Activated CD8-positive, alpha-beta memory T cell treated with anti-CD3 and anti-CD28 coated beads, Interleukin-2, amount 10 ng/mL, durations not matched to agents 7 days and 5 days (primary cell): Measurements from ENCODE around the gene SLC9A9. TPM values are rescaled to one million over a fixed set of nuclear protein-coding genes. Genes with fewer than 3 reads are reported as not detected.

Experiments used
- ATAC-seq: fragments of 150-1000 bp; cut with Tn5 transposase; one replicate; pipeline ENCODE4 v1.10.0; 2021; ENCODE audit warnings: moderate library complexity
- CTCF ChIA-PET: fragments of 350-600 bp; sonication (Branson Sonifier 250); formaldehyde crosslinking; loops from one replicate; lab custom pipeline; 2021; ENCODE audit warnings: antibody characterized with exemption; lab: Charles Lee
- DNase-seq: peaks from one replicate; pipeline ENCODE4 v3.0.0-alpha.2; 2020
- H3K27ac Mint-ChIP-seq: one replicate; pipeline ENCODE4 v1.8.0; 2021; ENCODE audit warnings: mild to moderate bottlenecking, mixed read lengths
- H3K27me3 Mint-ChIP-seq: one replicate; pipeline ENCODE4 v1.8.0; 2021; ENCODE audit warnings: mixed read lengths
- H3K36me3 Mint-ChIP-seq: one replicate; pipeline ENCODE4 v1.8.0; 2021; ENCODE audit warnings: mild to moderate bottlenecking, mixed read lengths
- H3K4me1 Mint-ChIP-seq: one replicate; pipeline ENCODE4 v1.8.0; 2021; ENCODE audit warnings: mixed read lengths
- H3K4me3 Mint-ChIP-seq: one replicate; pipeline ENCODE4 v1.8.0; 2021; ENCODE audit warnings: mild to moderate bottlenecking, moderate library complexity, mixed read lengths
- H3K9me3 Mint-ChIP-seq: one replicate; pipeline ENCODE4 v1.8.0; 2022; ENCODE audit warnings: low read depth, mixed read lengths
- total RNA-seq, 2 experiments: library from RNA; stranded (reverse); gene quantifications; one replicate each; pipeline ENCODE4 v1.2.3, GENCODE V29; 2021

Gene SLC9A9
- total RNA-seq, 2 experiments from 2014 or later, result 6.8 to 10.8 TPM

DNA sequence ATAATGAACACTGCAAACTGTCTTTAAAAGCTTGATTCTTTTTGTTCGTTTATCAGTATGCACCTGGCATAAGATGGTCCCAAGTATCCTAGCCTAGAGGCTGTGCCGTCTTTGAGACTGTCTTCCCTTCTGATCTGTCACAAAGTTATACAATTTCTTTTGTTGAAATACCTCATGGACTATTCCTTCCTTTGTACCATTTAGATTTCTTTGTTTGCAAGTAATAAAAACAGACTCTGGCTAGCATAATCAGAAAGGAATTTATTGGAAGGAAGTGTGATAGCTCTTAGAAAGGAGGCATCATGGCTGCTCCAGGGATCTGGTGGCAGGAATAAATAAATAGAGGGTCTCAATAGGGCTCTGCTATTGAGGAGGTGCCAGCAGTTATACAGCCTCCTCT is 280.4 kb downstream of the SLC9A9 start:
- H3K36me3 Mint-ChIP-seq, result no peaks in the 10 kb centered on the region
- no peaks in the 10 kb centered on the region for H3K9me3 Mint-ChIP-seq
- H3K4me3 Mint-ChIP-seq, result no peak overlapping the region
- no peaks in the 10 kb centered on the region for H3K4me1 Mint-ChIP-seq
- DNase-seq, result no peak
- no peaks in the 10 kb centered on the region for H3K27me3 Mint-ChIP-seq
- CTCF ChIA-PET, result no interaction called here
- no peak for ATAC-seq
- no peak overlapping the region for H3K27ac Mint-ChIP-seq

DNA sequence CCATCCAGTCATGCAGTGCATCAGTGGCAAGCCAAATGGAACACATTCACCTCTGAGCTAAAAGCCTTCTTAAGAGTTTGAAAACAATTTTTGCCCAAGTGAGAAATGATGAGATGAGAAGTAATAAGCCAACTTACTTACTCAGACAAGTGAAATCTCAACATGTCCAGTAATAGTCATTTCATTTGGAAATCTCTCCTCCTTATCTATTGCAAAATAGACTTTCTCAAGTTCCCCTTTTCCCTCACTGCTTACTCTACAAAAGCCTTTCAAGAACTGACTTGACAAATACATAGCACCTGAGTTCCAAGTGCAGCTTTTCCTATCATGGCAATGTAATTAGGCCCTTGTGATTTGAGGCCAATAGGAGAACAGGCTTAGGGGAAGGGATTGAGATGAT is 282.3 kb downstream of the SLC9A9 start:
- Mint-ChIP-seq H3K27me3 (no peaks in the 10 kb centered on the region), H3K36me3 (no peaks in the 10 kb centered on the region), H3K9me3 (no peaks in the 10 kb centered on the region), H3K4me3 (no peak overlapping the region), H3K27ac (no peak overlapping the region), H3K4me1 (no peaks in the 10 kb centered on the region)
- CTCF ChIA-PET, result no interaction called here
- DNase-seq, result no peak
- no peak for ATAC-seq

DNA sequence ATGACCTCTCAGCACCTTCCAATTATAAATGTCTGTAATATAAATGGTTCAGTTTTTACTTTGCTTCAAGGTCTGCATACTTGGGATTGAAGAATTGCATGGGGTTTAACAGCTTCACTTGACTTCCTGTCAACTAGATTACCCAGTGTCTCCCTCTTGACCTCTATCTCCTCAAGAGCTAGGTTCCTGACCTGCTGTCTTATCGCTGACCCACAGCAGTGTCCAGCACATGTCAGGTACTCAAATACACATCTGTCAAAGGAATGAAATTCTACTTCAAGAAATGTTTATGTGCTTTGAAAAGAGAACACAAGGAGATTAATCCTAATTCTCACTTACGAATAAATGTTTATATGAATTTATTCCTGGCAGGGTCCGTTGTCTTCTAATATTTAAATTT is 284.5 kb downstream of the SLC9A9 start:
- no peaks in the 10 kb centered on the region for H3K27me3 Mint-ChIP-seq
- H3K4me1 Mint-ChIP-seq, result no peaks in the 10 kb centered on the region
- H3K4me3 Mint-ChIP-seq, result no peak overlapping the region

DNA sequence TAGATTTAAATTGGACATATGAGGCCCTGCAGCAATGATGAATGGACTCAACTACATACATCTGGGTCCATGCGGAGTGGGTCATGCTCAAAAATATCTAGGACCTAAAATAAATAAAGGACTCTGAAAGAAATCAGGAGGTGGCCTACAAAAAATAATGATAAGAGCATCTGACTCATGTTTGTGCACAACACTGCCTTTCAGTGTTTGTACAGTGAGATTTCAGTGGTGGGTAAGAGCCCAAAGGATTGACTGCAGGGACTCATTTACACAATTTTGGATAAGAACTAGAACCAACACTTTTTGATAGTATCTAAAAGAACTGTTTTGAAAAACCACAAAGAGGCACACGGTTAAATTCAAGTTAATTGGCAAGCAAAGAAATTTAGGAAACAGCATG is 285.5 kb downstream of the SLC9A9 start:
- no peak for ATAC-seq
- Mint-ChIP-seq H3K27me3 (no peaks in the 10 kb centered on the region), H3K4me3 (no peak overlapping the region), H3K27ac (no peak overlapping the region), H3K9me3 (peaks cover 3% of the 10 kb centered on the region), H3K36me3 (no peaks in the 10 kb centered on the region), H3K4me1 (no peaks in the 10 kb centered on the region)
- DNase-seq, result no peak
- CTCF ChIA-PET, result no interaction called here

More for the DNA sequence above, 284.5 kb downstream of the SLC9A9 start:
- H3K27ac Mint-ChIP-seq, result no peak overlapping the region
- no peak for DNase-seq
- no peak for ATAC-seq
- no peaks in the 10 kb centered on the region for H3K36me3 Mint-ChIP-seq
- H3K9me3 Mint-ChIP-seq, result peaks cover 2% of the 10 kb centered on the region
- CTCF ChIA-PET, result no interaction called here

DNA sequence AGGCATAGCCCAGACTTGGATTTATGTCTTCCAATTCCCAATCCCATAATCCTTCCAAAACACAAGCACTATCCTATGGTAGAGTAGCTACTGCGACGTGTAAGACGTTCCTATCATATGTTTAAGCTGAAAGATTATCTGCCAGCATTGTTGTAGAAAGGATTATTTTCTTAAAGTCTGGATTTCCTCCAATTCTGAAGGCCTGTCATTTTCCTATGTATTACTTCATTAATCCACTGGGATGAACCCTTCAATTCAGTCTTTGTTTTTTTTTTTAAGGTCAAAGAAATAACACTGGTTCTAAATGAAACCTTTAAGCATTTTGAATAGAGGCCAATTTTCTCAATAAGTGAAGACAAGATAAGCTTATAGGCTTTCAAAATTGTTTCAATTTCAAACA is 289.0 kb downstream of the SLC9A9 start:
- H3K4me1 Mint-ChIP-seq, result no peaks in the 10 kb centered on the region
- ATAC-seq, result no peak
- DNase-seq, result no peak
- peaks cover 3% of the 10 kb centered on the region for H3K9me3 Mint-ChIP-seq
- no peak overlapping the region for H3K27ac Mint-ChIP-seq
- no peak overlapping the region for H3K4me3 Mint-ChIP-seq
- H3K27me3 Mint-ChIP-seq, result no peaks in the 10 kb centered on the region
- peaks cover 2% of the 10 kb centered on the region for H3K36me3 Mint-ChIP-seq
- CTCF ChIA-PET, result no interaction called here

DNA sequence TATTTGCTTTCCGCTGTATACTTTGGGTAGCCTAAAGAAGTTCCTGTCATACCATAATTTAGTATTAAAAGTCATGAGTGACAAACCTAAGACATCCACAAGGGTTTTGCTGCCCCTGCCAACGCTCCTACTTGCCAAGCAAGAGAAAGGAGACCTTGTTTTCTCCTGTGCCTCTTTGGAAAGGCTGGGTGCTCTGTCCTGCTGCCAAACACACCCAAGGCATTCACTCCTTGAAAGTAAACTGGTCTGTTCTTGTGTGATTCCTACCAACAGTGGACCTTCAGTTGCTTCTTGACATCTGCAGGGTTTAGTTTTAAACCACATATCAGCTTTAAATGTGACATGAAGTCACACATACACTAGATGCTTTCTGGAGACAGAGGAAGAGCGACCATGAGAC is 295.4 kb downstream of the SLC9A9 start:
- Mint-ChIP-seq H3K27me3 (no peaks in the 10 kb centered on the region), H3K36me3 (peaks cover 4% of the 10 kb centered on the region), H3K27ac (no peak overlapping the region), H3K9me3 (peaks cover 2% of the 10 kb centered on the region), H3K4me1 (no peaks in the 10 kb centered on the region), H3K4me3 (no peak overlapping the region)
- ATAC-seq (no peak), DNase-seq (no peak)
- CTCF ChIA-PET, result no interaction called here

DNA sequence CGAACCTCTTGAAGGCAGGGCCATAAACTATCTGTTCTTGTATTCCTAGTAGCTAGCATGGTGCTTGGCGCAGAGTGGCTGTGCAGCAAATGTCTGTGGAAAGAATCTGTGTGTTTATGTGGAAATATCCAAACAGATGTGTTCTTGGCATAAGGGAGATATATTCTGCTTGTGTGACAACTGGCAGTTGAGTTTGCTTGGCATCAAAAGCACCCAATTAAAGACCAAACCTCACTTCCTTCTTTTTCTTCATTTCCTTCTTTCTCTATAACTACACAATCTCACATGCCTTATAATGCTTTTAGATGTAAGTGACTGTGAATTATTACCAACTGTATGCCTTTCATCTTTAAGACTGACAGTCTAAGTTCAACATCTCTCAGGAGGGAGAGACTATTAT is 296.5 kb downstream of the SLC9A9 start:
- peaks cover 2% of the 10 kb centered on the region for H3K36me3 Mint-ChIP-seq
- DNase-seq (no peak), ATAC-seq (no peak)
- H3K9me3 Mint-ChIP-seq, result peaks cover 2% of the 10 kb centered on the region
- H3K4me3 Mint-ChIP-seq, result no peak overlapping the region
- no peaks in the 10 kb centered on the region for H3K4me1 Mint-ChIP-seq
- no peak overlapping the region for H3K27ac Mint-ChIP-seq
- CTCF ChIA-PET, result no interaction called here
- H3K27me3 Mint-ChIP-seq, result no peaks in the 10 kb centered on the region

DNA sequence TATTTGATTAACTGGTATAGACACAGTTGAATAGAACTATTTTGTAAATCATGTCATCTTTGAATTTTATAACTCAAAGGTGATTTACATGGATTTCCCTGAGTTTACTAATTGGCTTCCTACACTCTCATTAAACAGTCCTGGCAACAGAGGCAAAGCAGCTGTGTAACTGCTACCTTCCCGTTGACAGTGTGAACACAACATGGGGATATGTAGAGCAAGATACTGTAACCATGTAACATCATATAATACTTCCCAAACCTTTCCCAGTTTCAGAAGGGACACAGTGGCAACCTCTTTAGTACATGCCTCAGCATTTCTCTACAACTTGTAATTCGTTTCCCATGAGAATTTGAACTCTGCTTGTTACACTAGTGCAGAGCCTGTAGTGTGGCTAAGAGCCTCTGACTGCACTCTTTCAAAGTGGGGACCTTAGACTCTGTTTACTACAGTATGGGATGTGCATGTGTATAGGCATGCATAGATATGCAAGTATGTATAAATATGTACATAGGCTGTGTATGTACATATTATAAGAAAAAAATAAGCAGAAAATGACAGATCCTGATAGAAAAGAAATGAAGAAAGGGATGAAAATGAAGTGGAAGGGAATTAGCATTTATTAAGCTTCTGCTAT is 299.3 kb downstream of the SLC9A9 start:
- no peak overlapping the region for H3K4me3 Mint-ChIP-seq

DNA sequence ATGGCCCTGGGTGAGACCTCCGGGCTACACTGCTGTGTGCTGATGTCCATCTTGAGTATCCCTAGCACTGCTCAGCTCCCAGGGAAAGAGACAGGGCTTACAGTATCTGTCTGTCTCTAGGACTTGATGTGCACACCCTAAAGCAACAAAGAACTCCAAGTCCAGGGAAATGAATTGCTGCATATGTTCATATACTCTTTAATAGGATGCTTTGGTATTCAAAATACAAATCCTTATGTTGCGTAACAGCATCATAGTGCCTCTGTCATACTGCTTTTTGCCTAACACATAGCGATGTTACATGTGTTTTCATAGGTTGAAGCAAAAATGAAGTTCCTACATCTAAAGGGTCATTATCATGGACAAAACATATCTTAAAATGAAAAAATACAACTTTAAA is 299.9 kb downstream of the SLC9A9 start:
- no peak overlapping the region for H3K4me3 Mint-ChIP-seq
- no peak for DNase-seq
- H3K27ac Mint-ChIP-seq, result no peak overlapping the region
- peaks cover 2% of the 10 kb centered on the region for H3K9me3 Mint-ChIP-seq
- no peaks in the 10 kb centered on the region for H3K4me1 Mint-ChIP-seq
- CTCF ChIA-PET, result no interaction called here
- no peak for ATAC-seq
- peaks cover 2% of the 10 kb centered on the region for H3K36me3 Mint-ChIP-seq
- no peaks in the 10 kb centered on the region for H3K27me3 Mint-ChIP-seq

More for the DNA sequence above, 299.3 kb downstream of the SLC9A9 start:
- Mint-ChIP-seq H3K27me3 (no peaks in the 10 kb centered on the region), H3K36me3 (peaks cover 2% of the 10 kb centered on the region), H3K9me3 (peaks cover 2% of the 10 kb centered on the region), H3K27ac (no peak overlapping the region), H3K4me1 (no peaks in the 10 kb centered on the region)
- ATAC-seq, result no peak
- CTCF ChIA-PET, result no interaction called here
- DNase-seq, result no peak

DNA sequence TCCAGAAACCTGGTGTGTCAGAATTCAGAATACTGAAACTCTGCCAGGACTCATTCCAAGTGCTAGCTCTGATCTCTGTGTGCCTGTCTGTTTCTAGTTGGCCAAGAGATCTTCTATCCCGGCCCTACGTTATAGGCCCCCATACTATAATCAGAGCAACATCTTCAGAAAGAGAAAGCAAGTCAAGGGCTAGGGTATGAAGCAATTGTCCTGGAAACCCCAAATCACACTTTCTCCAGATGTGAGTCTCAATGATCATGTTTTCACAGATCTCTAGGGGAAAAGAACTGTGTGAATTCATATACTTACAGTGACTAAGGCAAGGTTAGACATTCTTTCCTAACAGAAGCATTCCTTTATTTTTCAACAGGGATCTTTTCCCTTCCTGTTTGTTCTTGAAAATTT is 309.7 kb downstream of the SLC9A9 start:
- Mint-ChIP-seq H3K27me3 (no peaks in the 10 kb centered on the region), H3K36me3 (no peaks in the 10 kb centered on the region), H3K27ac (no peak overlapping the region), H3K4me1 (peaks cover 11% of the 10 kb centered on the region), H3K4me3 (no peak overlapping the region), H3K9me3 (no peaks in the 10 kb centered on the region)
- ATAC-seq, result no peak
- CTCF ChIA-PET, result interaction anchor here (1.1 kb wide), 1 partner anchor 12 kb away, joined by 3 read pairs; no protein-coding TSS in a partner anchor
- no peak for DNase-seq

DNA sequence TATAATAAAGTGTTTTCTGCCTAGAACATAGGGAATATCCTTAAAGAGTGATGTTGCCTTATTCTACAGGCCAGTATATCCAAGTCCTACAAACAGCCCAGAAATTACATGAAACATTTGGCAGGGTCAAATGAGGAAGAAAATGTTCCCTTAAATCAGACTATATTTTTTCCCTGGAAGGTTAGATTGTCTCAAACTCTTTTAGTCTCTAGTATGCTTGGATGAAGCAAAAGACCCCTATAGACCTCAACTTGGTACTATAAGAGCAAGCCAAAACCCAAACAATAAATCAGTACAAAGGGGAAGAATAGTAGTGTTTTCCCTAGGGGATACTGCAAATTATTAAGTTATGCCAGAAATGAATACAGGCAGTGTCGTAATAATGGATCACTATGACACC is 310.2 kb downstream of the SLC9A9 start:
- peaks cover 11% of the 10 kb centered on the region for H3K4me1 Mint-ChIP-seq
- no peak overlapping the region for H3K27ac Mint-ChIP-seq
- CTCF ChIA-PET, result no interaction called here

DNA sequence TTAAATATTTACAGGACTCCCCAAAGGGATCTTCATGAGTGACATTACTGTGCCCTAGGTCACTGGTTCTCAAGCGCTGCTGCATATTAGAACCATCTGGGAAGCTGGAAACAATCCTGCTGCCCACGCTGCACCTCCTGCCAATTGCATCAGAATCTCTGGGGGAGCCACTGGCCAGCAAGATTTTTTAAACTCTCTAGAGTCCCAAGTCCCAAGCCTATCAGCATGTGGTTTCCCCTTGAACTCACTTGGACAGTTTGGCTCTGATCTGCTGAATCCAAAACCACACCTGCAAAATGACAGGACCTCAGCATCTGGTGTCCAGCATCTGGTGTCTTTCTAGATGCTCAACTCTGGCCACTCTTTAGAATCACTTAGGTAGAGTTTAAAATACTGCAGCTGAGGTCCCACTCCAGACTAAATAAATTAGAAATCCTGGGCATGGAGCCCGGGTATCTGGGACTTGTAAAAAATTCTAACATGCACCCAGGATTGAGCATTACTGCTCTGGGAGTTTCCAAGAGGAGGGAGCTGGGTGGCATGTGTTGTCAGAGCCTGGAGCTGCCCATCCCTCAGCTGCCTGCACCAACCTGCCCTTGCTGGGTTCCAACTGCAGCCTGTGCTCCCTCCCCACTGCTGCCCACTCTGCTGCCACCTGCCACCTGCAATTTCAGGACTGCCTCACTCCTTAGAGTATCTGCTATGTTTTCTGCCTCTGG is 311.3 kb downstream of the SLC9A9 start:
- DNase-seq (no peak), ATAC-seq (no peak)
- H3K4me3 Mint-ChIP-seq, result no peak overlapping the region
- no peaks in the 10 kb centered on the region for H3K27me3 Mint-ChIP-seq
- no peaks in the 10 kb centered on the region for H3K9me3 Mint-ChIP-seq
- H3K36me3 Mint-ChIP-seq, result no peaks in the 10 kb centered on the region
- peaks cover 11% of the 10 kb centered on the region for H3K4me1 Mint-ChIP-seq
- CTCF ChIA-PET, result no interaction called here
- H3K27ac Mint-ChIP-seq, result no peak overlapping the region

More for the DNA sequence above, 310.2 kb downstream of the SLC9A9 start:
- DNase-seq (no peak), ATAC-seq (no peak)
- Mint-ChIP-seq H3K9me3 (no peaks in the 10 kb centered on the region), H3K27me3 (no peaks in the 10 kb centered on the region), H3K4me3 (no peak overlapping the region), H3K36me3 (no peaks in the 10 kb centered on the region)

DNA sequence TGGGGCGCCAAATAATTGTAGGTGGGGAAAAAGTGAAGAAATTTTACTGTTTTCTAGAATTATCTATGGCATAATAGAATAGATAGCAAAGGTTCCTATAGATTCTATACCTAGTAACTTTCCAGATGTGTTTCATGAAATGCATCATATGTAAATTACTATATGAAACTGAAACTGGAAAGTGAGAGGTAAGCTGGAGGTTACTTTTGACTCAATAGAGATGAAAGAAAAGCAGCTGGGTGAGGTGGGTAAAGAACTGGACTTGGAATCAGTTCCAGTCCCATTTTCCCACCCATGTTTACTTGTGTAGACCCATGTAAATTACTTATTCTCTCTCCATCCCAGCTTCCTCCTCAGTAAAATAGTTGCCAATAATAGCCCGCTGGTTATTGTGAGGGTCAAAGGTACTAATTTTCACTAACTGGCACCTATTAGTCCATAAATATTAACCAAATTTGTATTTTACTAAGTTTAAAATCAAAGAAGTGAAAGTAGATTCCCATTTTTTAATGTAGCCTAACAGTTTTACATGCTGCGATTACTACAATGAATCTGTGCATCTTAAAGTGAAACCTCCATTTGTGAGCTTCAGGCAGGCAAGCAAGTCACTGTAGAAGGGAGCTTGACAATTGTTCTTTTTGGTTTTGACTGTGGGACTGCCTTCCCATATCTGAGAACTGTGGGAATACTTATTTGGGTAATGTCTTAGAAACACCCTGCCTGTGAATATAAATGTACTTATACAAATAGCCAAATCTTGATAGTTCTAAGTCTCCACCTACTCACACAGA is 312.1 kb downstream of the SLC9A9 start:
- H3K36me3 Mint-ChIP-seq, result no peaks in the 10 kb centered on the region
- peaks cover 11% of the 10 kb centered on the region for H3K4me1 Mint-ChIP-seq
- DNase-seq, result no peak
- H3K27ac Mint-ChIP-seq, result no peak overlapping the region
- no peak overlapping the region for H3K4me3 Mint-ChIP-seq
- H3K9me3 Mint-ChIP-seq, result no peaks in the 10 kb centered on the region
- peak; percentile 82 for ATAC-seq
- CTCF ChIA-PET, result interaction anchor here (0.9 kb wide), 1 partner anchor 416 kb away, joined by 3 read pairs; the partner anchor contains the start of gene CHST2
- H3K27me3 Mint-ChIP-seq, result no peaks in the 10 kb centered on the region
